ENCODE results near the gene REN. TPM values are rescaled to one million over a fixed set of nuclear protein-coding genes. Genes with fewer than 3 reads are reported as not detected.
A peak's percentile ranks its signal among the peaks of the same experiment; 100 is the strongest.

REN gene
- total and polyA plus RNA-seq, 2 of the 13 experiments (the other 11 are each of a cell fraction or from before 2014, with no cell fraction given): not detected

DNA sequence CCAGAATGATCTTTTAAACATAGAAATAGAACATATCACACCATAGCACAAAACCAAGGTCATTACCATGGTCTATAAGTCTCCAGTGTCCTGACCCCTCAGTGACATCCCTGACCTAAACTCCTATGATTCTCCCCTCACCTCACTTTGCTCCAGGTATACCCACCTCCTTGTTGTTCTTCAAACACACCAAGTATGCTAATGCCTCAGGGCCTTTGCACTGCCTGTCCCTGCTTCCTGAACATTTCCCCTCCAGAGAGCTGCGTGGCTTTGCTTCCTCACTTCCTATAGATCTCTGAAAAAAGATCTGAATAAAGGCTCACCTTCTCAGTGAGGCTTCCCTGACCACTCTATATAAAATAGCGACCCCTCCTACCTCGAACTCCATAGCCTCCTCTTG is 46.6 kb upstream of the REN start (continued):
- TF ChIP-seq, protein P1, sequence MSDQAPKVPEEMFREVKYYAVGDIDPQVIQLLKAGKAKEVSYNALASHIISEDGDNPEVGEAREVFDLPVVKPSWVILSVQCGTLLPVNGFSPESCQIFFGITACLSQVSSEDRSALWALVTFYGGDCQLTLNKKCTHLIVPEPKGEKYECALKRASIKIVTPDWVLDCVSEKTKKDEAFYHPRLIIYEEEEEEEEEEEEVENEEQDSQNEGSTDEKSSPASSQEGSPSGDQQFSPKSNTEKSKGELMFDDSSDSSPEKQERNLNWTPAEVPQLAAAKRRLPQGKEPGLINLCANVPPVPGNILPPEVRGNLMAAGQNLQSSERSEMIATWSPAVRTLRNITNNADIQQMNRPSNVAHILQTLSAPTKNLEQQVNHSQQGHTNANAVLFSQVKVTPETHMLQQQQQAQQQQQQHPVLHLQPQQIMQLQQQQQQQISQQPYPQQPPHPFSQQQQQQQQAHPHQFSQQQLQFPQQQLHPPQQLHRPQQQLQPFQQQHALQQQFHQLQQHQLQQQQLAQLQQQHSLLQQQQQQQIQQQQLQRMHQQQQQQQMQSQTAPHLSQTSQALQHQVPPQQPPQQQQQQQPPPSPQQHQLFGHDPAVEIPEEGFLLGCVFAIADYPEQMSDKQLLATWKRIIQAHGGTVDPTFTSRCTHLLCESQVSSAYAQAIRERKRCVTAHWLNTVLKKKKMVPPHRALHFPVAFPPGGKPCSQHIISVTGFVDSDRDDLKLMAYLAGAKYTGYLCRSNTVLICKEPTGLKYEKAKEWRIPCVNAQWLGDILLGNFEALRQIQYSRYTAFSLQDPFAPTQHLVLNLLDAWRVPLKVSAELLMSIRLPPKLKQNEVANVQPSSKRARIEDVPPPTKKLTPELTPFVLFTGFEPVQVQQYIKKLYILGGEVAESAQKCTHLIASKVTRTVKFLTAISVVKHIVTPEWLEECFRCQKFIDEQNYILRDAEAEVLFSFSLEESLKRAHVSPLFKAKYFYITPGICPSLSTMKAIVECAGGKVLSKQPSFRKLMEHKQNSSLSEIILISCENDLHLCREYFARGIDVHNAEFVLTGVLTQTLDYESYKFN (CRISPR knock-in tag; conservative IDR thresholded peaks at IDR 0.05): no peak
- no peak for TF ChIP-seq ZNF317 (CRISPR knock-in tag; IDR thresholded peaks at IDR 0.05)
- TF ChIP-seq TBL1XR1 (IDR thresholded peaks at IDR 0.05; ENCODE audit: borderline replicate concordance, low read length, partially characterized antibody): no peak
- peak; percentile 60; the same call in 1 of the 2 replicates for TF ChIP-seq RCOR2 (CRISPR knock-in tag; IDR thresholded peaks at IDR 0.05)
- TF ChIP-seq CCDC6 (CRISPR knock-in tag; IDR thresholded peaks at IDR 0.05): no peak
- TF ChIP-seq SP2 (CRISPR knock-in tag; IDR thresholded peaks at IDR 0.05): no peak
- TF ChIP-seq, protein P2, sequence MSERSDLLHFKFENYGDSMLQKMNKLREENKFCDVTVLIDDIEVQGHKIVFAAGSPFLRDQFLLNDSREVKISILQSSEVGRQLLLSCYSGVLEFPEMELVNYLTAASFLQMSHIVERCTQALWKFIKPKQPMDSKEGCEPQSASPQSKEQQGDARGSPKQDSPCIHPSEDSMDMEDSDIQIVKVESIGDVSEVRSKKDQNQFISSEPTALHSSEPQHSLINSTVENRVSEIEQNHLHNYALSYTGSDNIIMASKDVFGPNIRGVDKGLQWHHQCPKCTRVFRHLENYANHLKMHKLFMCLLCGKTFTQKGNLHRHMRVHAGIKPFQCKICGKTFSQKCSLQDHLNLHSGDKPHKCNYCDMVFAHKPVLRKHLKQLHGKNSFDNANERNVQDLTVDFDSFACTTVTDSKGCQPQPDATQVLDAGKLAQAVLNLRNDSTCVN (CRISPR knock-in tag; IDR thresholded peaks at IDR 0.05; ENCODE audit: borderline replicate concordance): no peak
- TF ChIP-seq, protein P3, sequence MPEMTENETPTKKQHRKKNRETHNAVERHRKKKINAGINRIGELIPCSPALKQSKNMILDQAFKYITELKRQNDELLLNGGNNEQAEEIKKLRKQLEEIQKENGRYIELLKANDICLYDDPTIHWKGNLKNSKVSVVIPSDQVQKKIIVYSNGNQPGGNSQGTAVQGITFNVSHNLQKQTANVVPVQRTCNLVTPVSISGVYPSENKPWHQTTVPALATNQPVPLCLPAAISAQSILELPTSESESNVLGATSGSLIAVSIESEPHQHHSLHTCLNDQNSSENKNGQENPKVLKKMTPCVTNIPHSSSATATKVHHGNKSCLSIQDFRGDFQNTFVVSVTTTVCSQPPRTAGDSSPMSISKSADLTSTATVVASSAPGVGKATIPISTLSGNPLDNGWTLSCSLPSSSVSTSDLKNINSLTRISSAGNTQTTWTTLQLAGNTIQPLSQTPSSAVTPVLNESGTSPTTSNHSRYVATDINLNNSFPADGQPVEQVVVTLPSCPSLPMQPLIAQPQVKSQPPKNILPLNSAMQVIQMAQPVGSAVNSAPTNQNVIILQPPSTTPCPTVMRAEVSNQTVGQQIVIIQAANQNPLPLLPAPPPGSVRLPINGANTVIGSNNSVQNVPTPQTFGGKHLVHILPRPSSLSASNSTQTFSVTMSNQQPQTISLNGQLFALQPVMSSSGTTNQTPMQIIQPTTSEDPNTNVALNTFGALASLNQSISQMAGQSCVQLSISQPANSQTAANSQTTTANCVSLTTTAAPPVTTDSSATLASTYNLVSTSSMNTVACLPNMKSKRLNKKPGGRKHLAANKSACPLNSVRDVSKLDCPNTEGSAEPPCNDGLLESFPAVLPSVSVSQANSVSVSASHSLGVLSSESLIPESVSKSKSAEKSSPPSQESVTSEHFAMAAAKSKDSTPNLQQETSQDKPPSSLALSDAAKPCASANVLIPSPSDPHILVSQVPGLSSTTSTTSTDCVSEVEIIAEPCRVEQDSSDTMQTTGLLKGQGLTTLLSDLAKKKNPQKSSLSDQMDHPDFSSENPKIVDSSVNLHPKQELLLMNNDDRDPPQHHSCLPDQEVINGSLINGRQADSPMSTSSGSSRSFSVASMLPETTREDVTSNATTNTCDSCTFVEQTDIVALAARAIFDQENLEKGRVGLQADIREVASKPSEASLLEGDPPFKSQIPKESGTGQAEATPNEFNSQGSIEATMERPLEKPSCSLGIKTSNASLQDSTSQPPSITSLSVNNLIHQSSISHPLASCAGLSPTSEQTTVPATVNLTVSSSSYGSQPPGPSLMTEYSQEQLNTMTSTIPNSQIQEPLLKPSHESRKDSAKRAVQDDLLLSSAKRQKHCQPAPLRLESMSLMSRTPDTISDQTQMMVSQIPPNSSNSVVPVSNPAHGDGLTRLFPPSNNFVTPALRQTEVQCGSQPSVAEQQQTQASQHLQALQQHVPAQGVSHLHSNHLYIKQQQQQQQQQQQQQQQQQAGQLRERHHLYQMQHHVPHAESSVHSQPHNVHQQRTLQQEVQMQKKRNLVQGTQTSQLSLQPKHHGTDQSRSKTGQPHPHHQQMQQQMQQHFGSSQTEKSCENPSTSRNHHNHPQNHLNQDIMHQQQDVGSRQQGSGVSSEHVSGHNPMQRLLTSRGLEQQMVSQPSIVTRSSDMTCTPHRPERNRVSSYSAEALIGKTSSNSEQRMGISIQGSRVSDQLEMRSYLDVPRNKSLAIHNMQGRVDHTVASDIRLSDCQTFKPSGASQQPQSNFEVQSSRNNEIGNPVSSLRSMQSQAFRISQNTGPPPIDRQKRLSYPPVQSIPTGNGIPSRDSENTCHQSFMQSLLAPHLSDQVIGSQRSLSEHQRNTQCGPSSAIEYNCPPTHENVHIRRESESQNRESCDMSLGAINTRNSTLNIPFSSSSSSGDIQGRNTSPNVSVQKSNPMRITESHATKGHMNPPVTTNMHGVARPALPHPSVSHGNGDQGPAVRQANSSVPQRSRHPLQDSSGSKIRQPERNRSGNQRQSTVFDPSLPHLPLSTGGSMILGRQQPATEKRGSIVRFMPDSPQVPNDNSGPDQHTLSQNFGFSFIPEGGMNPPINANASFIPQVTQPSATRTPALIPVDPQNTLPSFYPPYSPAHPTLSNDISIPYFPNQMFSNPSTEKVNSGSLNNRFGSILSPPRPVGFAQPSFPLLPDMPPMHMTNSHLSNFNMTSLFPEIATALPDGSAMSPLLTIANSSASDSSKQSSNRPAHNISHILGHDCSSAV (CRISPR knock-in tag; IDR thresholded peaks at IDR 0.05; ENCODE audit: borderline replicate concordance): no peak
- TF ChIP-seq, protein P4, sequence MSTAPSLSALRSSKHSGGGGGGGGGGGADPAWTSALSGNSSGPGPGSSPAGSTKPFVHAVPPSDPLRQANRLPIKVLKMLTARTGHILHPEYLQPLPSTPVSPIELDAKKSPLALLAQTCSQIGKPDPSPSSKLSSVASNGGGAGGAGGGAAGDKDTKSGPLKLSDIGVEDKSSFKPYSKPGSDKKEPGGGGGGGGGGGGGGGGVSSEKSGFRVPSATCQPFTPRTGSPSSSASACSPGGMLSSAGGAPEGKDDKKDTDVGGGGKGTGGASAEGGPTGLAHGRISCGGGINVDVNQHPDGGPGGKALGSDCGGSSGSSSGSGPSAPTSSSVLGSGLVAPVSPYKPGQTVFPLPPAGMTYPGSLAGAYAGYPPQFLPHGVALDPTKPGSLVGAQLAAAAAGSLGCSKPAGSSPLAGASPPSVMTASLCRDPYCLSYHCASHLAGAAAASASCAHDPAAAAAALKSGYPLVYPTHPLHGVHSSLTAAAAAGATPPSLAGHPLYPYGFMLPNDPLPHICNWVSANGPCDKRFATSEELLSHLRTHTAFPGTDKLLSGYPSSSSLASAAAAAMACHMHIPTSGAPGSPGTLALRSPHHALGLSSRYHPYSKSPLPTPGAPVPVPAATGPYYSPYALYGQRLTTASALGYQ (CRISPR knock-in tag; IDR thresholded peaks at IDR 0.05): no peak
- TF ChIP-seq, protein P5, sequence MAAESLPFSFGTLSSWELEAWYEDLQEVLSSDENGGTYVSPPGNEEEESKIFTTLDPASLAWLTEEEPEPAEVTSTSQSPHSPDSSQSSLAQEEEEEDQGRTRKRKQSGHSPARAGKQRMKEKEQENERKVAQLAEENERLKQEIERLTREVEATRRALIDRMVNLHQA (CRISPR knock-in tag; IDR thresholded peaks at IDR 0.05): no peak
- no peak for TF ChIP-seq HDAC6 (IDR thresholded peaks at IDR 0.05; ENCODE audit: low read depth, low read length)
- no peak for TF ChIP-seq CCAR2 (optimal IDR thresholded peaks at IDR 0.05; ENCODE audit: low read depth, low read length)
- TF ChIP-seq KDM1A (CRISPR knock-in tag; IDR thresholded peaks at IDR 0.05): 0 out of 2 replicates have a peak, but pooled peaks have one; percentile 43

Data from HepG2 (cell line).